BLaER1 treated with 17β-estradiol and CSF1 and Interleukin-3, amounts not matched to agents 10 nM and 100 nM (cell line): Measurements from ENCODE around the gene ZNF248.
"Not testable (repeated sequence)": the region's sequence is repeated elsewhere in the genome, so short reads cannot be mapped to it uniquely, and the experiment has no call there.

Source experiments
- H3K27ac ChIP-seq, 11 experiments: shearing (Covaris generic); formaldehyde crosslinking; 2 replicates each; pipeline ENCODE4 v1.8.1; 2022
- H3K27me3 ChIP-seq, 11 experiments: shearing (Covaris generic); formaldehyde crosslinking; 2 replicates each; pipeline ENCODE4 v1.8.1; 2022
- H3K36me3 ChIP-seq, 11 experiments: shearing (Covaris generic); formaldehyde crosslinking; 2 replicates each; pipeline ENCODE4 v1.8.1; 2022
- H3K4me1 ChIP-seq, 10 experiments: shearing (Covaris generic); formaldehyde crosslinking; 2 replicates each; pipeline ENCODE4 v1.8.1; 2022
- H3K4me2 ChIP-seq, 11 experiments: shearing (Covaris generic); formaldehyde crosslinking; 2 replicates each; pipeline ENCODE4 v1.8.1; 2022
- H3K4me3 ChIP-seq, 10 experiments: shearing (Covaris generic); formaldehyde crosslinking; 2 replicates each; pipeline ENCODE4 v1.8.1; 2022
- H3K9ac ChIP-seq, 11 experiments: shearing (Covaris generic); formaldehyde crosslinking; 2 replicates each; pipeline ENCODE4 v1.8.1; 2022
- H3K9me3 ChIP-seq, 11 experiments: shearing (Covaris generic); formaldehyde crosslinking; replicated peaks in 1 of 11; 2 replicates each; pipeline ENCODE4 v1.8.1; 2022
- H4K20me1 ChIP-seq, 11 experiments: shearing (Covaris generic); formaldehyde crosslinking; 2 replicates each; pipeline ENCODE4 v1.8.1; 2022
- Cebpa-rat ChIP-seq, 11 experiments: shearing (Covaris generic); IDR thresholded peaks; 2 replicates each; pipeline ENCODE4 v1.8.1; 2022

ZNF248 gene

GRCh38 chr10:37741831-37742230 is 115.6 kb downstream of the ZNF248 start:
- no peaks in the 10 kb centered on the region for H4K20me1 ChIP-seq
- no peak for TF ChIP-seq Cebpa-rat (IDR thresholded peaks at IDR 0.05)

GRCh38 chr10:37739181-37739580 is 118.2 kb downstream of the ZNF248 start:
- no peak overlapping the region for H3K4me3 ChIP-seq
- H3K4me2 ChIP-seq = no peak overlapping the region
- H4K20me1 ChIP-seq = no peaks in the 10 kb centered on the region
- H3K9me3 ChIP-seq = peaks cover 0 to 14% (median 7%) of the 10 kb centered on the region in 11 experiments; a peak in 12 of 22 replicates
- H3K36me3 ChIP-seq = no peaks in the 10 kb centered on the region
- H3K9ac ChIP-seq = no peak overlapping the region
- H3K27ac ChIP-seq = no peak overlapping the region
- no peak for TF ChIP-seq Cebpa-rat (IDR thresholded peaks at IDR 0.05)
- no peaks in the 10 kb centered on the region for H3K4me1 ChIP-seq
- no peaks in the 10 kb centered on the region for H3K27me3 ChIP-seq

More at GRCh38 chr10:37741831-37742230, 115.6 kb downstream of the ZNF248 start:
- Histone ChIP-seq H3K4me3 (no peak overlapping the region), H3K9me3 (peaks cover 0 to 13% (median 7%) of the 10 kb centered on the region in 11 experiments; a peak in 12 of 22 replicates), H3K4me2 (no peak overlapping the region), H3K36me3 (no peaks in the 10 kb centered on the region), H3K27me3 (no peaks in the 10 kb centered on the region), H3K9ac (no peak overlapping the region), H3K27ac (no peak overlapping the region), H3K4me1 (no peaks in the 10 kb centered on the region)

GRCh38 chr10:37738241-37738640 is 119.2 kb downstream of the ZNF248 start:
- H3K4me1 ChIP-seq, H3K27ac ChIP-seq: not testable (repeated sequence)

DNA sequence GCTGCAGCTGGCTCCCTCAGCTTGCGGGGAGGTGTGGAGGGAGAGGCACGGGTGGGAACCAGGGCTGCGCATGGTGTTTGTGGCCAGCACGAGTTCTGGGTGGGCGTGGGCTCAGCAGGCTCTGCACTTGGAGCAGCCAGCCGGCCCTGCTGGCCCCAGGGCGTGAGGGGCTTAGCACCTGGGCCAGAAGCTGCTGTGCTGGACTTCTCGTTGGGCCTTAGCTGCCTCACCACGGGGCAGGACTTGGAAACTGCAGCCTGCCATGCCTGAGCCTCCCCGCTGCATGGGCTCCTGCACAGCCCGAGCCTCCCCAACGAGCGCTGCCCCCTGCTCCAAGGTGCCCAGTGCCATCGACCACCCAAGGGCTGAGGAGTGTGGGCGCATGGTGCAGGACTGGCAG is 120.1 kb downstream of the ZNF248 start:
- no peaks in the 10 kb centered on the region for H4K20me1 ChIP-seq

More at GRCh38 chr10:37738241-37738640, 119.2 kb downstream of the ZNF248 start:
- peaks cover 0 to 14% (median 7%) of the 10 kb centered on the region in 11 experiments; a peak in 12 of 22 replicates for H3K9me3 ChIP-seq
- not testable (repeated sequence) for H3K9ac ChIP-seq, H3K4me3 ChIP-seq, H3K27me3 ChIP-seq, H4K20me1 ChIP-seq, H3K4me2 ChIP-seq, H3K36me3 ChIP-seq

DNA sequence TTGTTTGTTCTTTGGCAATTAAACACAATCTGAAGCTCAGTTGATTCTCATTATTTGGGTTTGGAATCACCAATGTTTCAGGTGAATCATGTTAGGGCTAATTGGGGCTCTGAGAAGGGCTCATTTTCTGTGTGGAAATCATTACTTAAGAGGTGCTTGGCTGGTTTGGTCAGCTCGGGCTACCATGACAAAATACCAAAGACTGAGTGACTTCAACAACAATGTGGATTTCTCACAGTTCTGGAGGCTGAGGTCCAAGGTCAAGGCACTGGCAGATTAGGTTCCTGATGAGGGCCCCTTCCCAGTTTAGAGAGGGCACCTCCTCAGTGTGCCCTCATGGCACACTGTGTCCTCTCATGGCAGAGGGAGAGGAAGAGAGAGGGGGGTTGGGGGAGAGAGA is 121.3 kb downstream of the ZNF248 start:
- no peak overlapping the region for H3K4me2 ChIP-seq
- no peaks in the 10 kb centered on the region for H3K36me3 ChIP-seq
- H3K9ac ChIP-seq = no peak overlapping the region
- H3K4me1 ChIP-seq = no peaks in the 10 kb centered on the region
- no peaks in the 10 kb centered on the region for H4K20me1 ChIP-seq
- H3K4me3 ChIP-seq = no peak overlapping the region
- H3K27ac ChIP-seq = no peak overlapping the region
- no peaks in the 10 kb centered on the region for H3K27me3 ChIP-seq
- peaks cover 0 to 14% (median 7%) of the 10 kb centered on the region in 11 experiments; a peak in 12 of 22 replicates for H3K9me3 ChIP-seq
- TF ChIP-seq Cebpa-rat (IDR thresholded peaks at IDR 0.05) = no peak

More for the DNA sequence above, 120.1 kb downstream of the ZNF248 start:
- Histone ChIP-seq H3K27ac (no peak overlapping the region), H3K4me1 (no peaks in the 10 kb centered on the region), H3K36me3 (no peaks in the 10 kb centered on the region), H3K9me3 (peaks cover 0 to 14% (median 7%) of the 10 kb centered on the region in 11 experiments; a peak in 12 of 22 replicates), H3K4me2 (no peak overlapping the region), H3K9ac (no peak overlapping the region), H3K27me3 (no peaks in the 10 kb centered on the region), H3K4me3 (no peak overlapping the region)
- TF ChIP-seq Cebpa-rat (IDR thresholded peaks at IDR 0.05) = no peak

GRCh38 chr10:37734971-37735370 is 122.4 kb downstream of the ZNF248 start:
- no peaks in the 10 kb centered on the region for H3K27me3 ChIP-seq

More at GRCh38 chr10:37734971-37735370, 122.4 kb downstream of the ZNF248 start:
- H3K4me1 ChIP-seq = no peaks in the 10 kb centered on the region
- TF ChIP-seq Cebpa-rat (IDR thresholded peaks at IDR 0.05) = no peak
- no peak overlapping the region for H3K27ac ChIP-seq
- H3K4me2 ChIP-seq = no peak overlapping the region
- H4K20me1 ChIP-seq = no peaks in the 10 kb centered on the region
- H3K36me3 ChIP-seq = no peaks in the 10 kb centered on the region
- no peak overlapping the region for H3K4me3 ChIP-seq
- peaks cover 0 to 14% (median 7%) of the 10 kb centered on the region in 11 experiments; a peak in 12 of 22 replicates for H3K9me3 ChIP-seq
- no peak overlapping the region for H3K9ac ChIP-seq
